ENCODE results near the gene TAF15. TPM values are rescaled to one million over a fixed set of nuclear protein-coding genes. Genes with fewer than 3 reads are reported as not detected.

TAF15 gene
- total and polyA plus RNA-seq, 2 of the 13 experiments (the other 11 are each of a cell fraction or from before 2014, with no cell fraction given), result 25.2 to 26.5 TPM

GRCh38 chr17:35791681-35792350 is 17.5 kb upstream of the TAF15 start:
- H3K9ac ChIP-seq (ENCODE audit: insufficient read depth, low read depth, low read length), result no peak overlapping the region
- TF ChIP-seq ZBTB7B (CRISPR knock-in tag; IDR thresholded peaks at IDR 0.05) (no peak), SRSF9 (IDR thresholded peaks at IDR 0.05; ENCODE audit: borderline replicate concordance, insufficient read depth, low read depth, low read length, poor library complexity, severe bottlenecking) (no peak), ATF4 (CRISPR knock-in tag; IDR thresholded peaks at IDR 0.05) (no peak), PPARG (CRISPR knock-in tag; conservative IDR thresholded peaks at IDR 0.05) (no peak), ZNF138 (CRISPR knock-in tag; IDR thresholded peaks at IDR 0.05; ENCODE audit: low read depth) (no peak), ZNF264 (CRISPR knock-in tag; IDR thresholded peaks at IDR 0.05) (no peak), PRDM10 (CRISPR knock-in tag; IDR thresholded peaks at IDR 0.05; ENCODE audit: low read depth) (no peak), ZNF616 (CRISPR knock-in tag; IDR thresholded peaks at IDR 0.05; ENCODE audit: low read depth) (no peak), ZNF7 (CRISPR knock-in tag; IDR thresholded peaks at IDR 0.05) (no peak), ZNF207 (IDR thresholded peaks at IDR 0.05; ENCODE audit: borderline replicate concordance) (no peak), ZKSCAN5 (CRISPR knock-in tag; IDR thresholded peaks at IDR 0.05) (no peak)
- H3K4me1 ChIP-seq (ENCODE audit: insufficient read depth, low read length), result peaks cover 6% of the 10 kb centered on the region; the same call in 1 of the 2 replicates
- H3K79me2 ChIP-seq (ENCODE audit: insufficient read depth, low read length), result no peaks in the 10 kb centered on the region
- in situ Hi-C loops (cut with HindIII; ENCODE audit: extremely low pct_ligation_motif_present, low pct_unique_long_range_greater_than_20kb) (no loop called here), intact Hi-C loops (cut with micrococcal nuclease; ENCODE audit: unreplicated experiment) (no loop called here)
- ChIA-PET CTCF (ENCODE audit: low intra/inter-chr PET ratio, low total read pairs) (no interaction called here), POLR2A (no interaction called here)
- no peaks in the 10 kb centered on the region for H3K36me3 ChIP-seq (replicated peaks in 1 of 2; ENCODE audit: control insufficient read depth in 1 of 2, insufficient read depth in 2 of 2, low read length in 2 of 2)
- H4K20me1 ChIP-seq (ENCODE audit: insufficient read depth, low read length), result no peaks in the 10 kb centered on the region
- no peak overlapping the region for H3K4me3 ChIP-seq (replicated peaks in 1 of 3; ENCODE audit: insufficient read depth in 1 of 3, low read depth in 2 of 3, low read length in 3 of 3)
- 11% methylated on average over 9 of the region's 9 CpGs for WGBS (ENCODE audit: low lambda C conversion rate)
- FAIRE-seq (no peak), ATAC-seq (no peak), DNase-seq (ENCODE audit: low spot score) (no peak)
- BruUV-seq (replicated peaks), result no TSS peak
- no peak overlapping the region for H3K27ac ChIP-seq (ENCODE audit: extremely low read length, insufficient read depth, low read length)
- H3K4me2 ChIP-seq (ENCODE audit: low read depth, low read length), result no peak overlapping the region
- no peak overlapping the region for H2AFZ ChIP-seq (ENCODE audit: low read length)
- H3K27me3 ChIP-seq (ENCODE audit: control insufficient read depth in 1 of 2, insufficient read depth in 2 of 2, low read length in 2 of 2), result peaks cover 13 to 72% of the 10 kb centered on the region in 2 experiments; a peak in 4 of 5 replicates
- H3K9me3 ChIP-seq (ENCODE audit: low read length), result no peaks in the 10 kb centered on the region

All from HepG2 (cell line).